ENCODE measurements around the gene CHMP1B. TPM values are rescaled to one million over a fixed set of nuclear protein-coding genes. Genes with fewer than 3 reads are reported as not detected.
A peak's percentile ranks its signal among the peaks of the same experiment; 100 is the strongest.

The CHMP1B gene
- total and polyA plus RNA-seq, 8 donors: 33.4 to 41.8 (median 38.7) TPM

GRCh38 chr18:11817229-11817628 is 34.0 kb upstream of the CHMP1B start:
- Histone ChIP-seq H3K9me3 (no peaks in the 10 kb centered on the region), H3K4me1 (no peaks in the 10 kb centered on the region), H3K4me3 (no peak overlapping the region), H3K27me3 (no peaks in the 10 kb centered on the region), H3K27ac (no peak overlapping the region), H3K36me3 (no peaks in the 10 kb centered on the region)
- DNase-seq: peak in 1 of 4 donors; percentile 10
- TF ChIP-seq CTCF (IDR thresholded peaks at IDR 0.05): no peak
- ATAC-seq: peak; percentile 99
- intact Hi-C loops (cut with DNase I): no loop called here

GRCh38 chr18:11818486-11819203 is 32.6 kb upstream of the CHMP1B start:
- no peaks in the 10 kb centered on the region for H3K9me3 ChIP-seq
- H3K27ac ChIP-seq: no peak overlapping the region
- intact Hi-C loops (cut with DNase I): no loop called here
- no peaks in the 10 kb centered on the region for H3K27me3 ChIP-seq
- no peaks in the 10 kb centered on the region for H3K4me1 ChIP-seq
- no peak for TF ChIP-seq CTCF (IDR thresholded peaks at IDR 0.05)
- no peak for ATAC-seq
- DNase-seq: no peak
- H3K36me3 ChIP-seq: no peaks in the 10 kb centered on the region
- H3K4me3 ChIP-seq: no peak overlapping the region

GRCh38 chr18:11819938-11820337 is 31.3 kb upstream of the CHMP1B start:
- Histone ChIP-seq H3K4me1 (no peaks in the 10 kb centered on the region), H3K36me3 (no peaks in the 10 kb centered on the region), H3K4me3 (no peak overlapping the region), H3K27ac (no peak overlapping the region), H3K27me3 (no peaks in the 10 kb centered on the region), H3K9me3 (no peaks in the 10 kb centered on the region)
- DNase-seq (no peak), ATAC-seq (no peak)
- intact Hi-C loops (cut with DNase I): no loop called here
- TF ChIP-seq CTCF (IDR thresholded peaks at IDR 0.05): no peak

GRCh38 chr18:11820697-11821096 is 30.5 kb upstream of the CHMP1B start:
- TF ChIP-seq CTCF (IDR thresholded peaks at IDR 0.05): no peak

GRCh38 chr18:11821208-11821607 is 30.0 kb upstream of the CHMP1B start:
- DNase-seq (no peak), ATAC-seq (no peak)
- no peaks in the 10 kb centered on the region for H3K9me3 ChIP-seq
- H3K4me3 ChIP-seq: no peak overlapping the region
- no peak for TF ChIP-seq CTCF (IDR thresholded peaks at IDR 0.05)
- no peaks in the 10 kb centered on the region for H3K27me3 ChIP-seq
- no peaks in the 10 kb centered on the region for H3K4me1 ChIP-seq
- no peak overlapping the region for H3K27ac ChIP-seq
- intact Hi-C loops (cut with DNase I): no loop called here
- H3K36me3 ChIP-seq: no peaks in the 10 kb centered on the region

More at GRCh38 chr18:11820697-11821096, 30.5 kb upstream of the CHMP1B start:
- Histone ChIP-seq H3K27ac (no peak overlapping the region), H3K9me3 (no peaks in the 10 kb centered on the region), H3K36me3 (no peaks in the 10 kb centered on the region), H3K4me3 (no peak overlapping the region), H3K4me1 (no peaks in the 10 kb centered on the region), H3K27me3 (no peaks in the 10 kb centered on the region)
- ATAC-seq (no peak), DNase-seq (no peak)
- intact Hi-C loops (cut with DNase I): no loop called here
